Astrocyte of the spinal cord (primary cell): ENCODE measurements around the gene CTXN1.

Source experiments
- DNase-seq: peaks from one replicate; pipeline ENCODE4 v3.0.0; 2011; ENCODE audit warnings: low read depth, low spot score
- H3K4me3 ChIP-seq: 2 replicates; pipeline ENCODE4 v1.5.1; 2011; ENCODE audit warnings: low read depth, mild to moderate bottlenecking, low read length, moderate library complexity
- in situ Hi-C: cut with HindIII; loops from 2 replicates; pipeline ENCODE4 v1.10.0; 2017; ENCODE audit warnings: low sequenced_read_pairs
- TF ChIP-seq, protein P1 (sequence below): IDR thresholded peaks from 2 replicates; pipeline ENCODE4 v1.5.1; 2012; ENCODE audit warnings: low read depth, mild to moderate bottlenecking, low read length, inconsistent platforms

Gene CTXN1

GRCh38 chr19:7887408-7888144, 38.4 kb downstream of the CTXN1 start:
- in situ Hi-C loops, result no loop called here
- TF ChIP-seq, protein P1, sequence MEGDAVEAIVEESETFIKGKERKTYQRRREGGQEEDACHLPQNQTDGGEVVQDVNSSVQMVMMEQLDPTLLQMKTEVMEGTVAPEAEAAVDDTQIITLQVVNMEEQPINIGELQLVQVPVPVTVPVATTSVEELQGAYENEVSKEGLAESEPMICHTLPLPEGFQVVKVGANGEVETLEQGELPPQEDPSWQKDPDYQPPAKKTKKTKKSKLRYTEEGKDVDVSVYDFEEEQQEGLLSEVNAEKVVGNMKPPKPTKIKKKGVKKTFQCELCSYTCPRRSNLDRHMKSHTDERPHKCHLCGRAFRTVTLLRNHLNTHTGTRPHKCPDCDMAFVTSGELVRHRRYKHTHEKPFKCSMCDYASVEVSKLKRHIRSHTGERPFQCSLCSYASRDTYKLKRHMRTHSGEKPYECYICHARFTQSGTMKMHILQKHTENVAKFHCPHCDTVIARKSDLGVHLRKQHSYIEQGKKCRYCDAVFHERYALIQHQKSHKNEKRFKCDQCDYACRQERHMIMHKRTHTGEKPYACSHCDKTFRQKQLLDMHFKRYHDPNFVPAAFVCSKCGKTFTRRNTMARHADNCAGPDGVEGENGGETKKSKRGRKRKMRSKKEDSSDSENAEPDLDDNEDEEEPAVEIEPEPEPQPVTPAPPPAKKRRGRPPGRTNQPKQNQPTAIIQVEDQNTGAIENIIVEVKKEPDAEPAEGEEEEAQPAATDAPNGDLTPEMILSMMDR, result no peak
- H3K4me3 ChIP-seq, result no peak overlapping the region
- DNase-seq, result no peak

- in situ Hi-C loops, result no loop called here
- H3K4me3 ChIP-seq, result no peak overlapping the region
- TF ChIP-seq, protein P1, result no peak
- DNase-seq, result no peak
Measured at GRCh38 chr19:7885818-7886217, 40.1 kb downstream of the CTXN1 start.

DNA sequence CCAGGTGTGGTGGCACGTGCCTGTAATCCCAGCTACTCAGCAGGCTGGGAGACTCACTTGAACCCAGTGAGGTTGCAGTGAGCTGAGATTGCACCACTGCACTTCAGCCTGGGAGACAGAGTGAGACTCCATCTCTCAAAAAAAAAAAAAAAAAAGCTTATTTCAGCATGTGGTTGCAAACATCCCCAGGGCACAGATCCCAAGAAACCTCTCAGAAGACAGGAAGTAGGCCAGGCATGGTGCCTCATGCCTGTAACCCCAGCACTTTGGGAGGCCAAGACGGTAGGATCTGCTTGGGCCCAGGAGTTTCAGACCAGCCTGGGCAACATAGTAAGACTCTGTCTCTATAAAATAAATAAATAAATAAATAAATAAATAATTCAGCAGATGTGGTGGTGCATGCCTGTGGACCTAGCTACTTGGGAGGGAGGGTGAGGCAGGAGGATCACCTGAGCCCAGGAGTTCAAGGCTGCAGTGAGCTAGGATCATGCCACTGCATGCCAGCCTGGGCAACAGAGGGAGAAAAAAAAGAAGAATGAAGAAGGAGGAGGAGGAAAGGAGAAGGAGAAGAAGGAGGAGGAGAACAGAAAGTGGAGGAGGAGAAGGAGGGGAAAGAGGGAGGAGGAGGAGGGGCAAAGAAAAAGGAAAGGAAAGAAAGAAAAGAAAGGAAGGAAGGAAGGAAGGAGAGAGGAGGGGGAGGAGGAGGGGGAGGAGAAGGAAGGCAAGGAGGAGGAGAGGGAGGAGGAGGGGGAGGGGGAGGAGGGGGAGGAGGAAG, 42.0 kb downstream of the CTXN1 start:
- no peak overlapping the region for H3K4me3 ChIP-seq
- in situ Hi-C loops, result no loop called here
- DNase-seq, result no peak
- TF ChIP-seq, protein P1, result no peak

DNA sequence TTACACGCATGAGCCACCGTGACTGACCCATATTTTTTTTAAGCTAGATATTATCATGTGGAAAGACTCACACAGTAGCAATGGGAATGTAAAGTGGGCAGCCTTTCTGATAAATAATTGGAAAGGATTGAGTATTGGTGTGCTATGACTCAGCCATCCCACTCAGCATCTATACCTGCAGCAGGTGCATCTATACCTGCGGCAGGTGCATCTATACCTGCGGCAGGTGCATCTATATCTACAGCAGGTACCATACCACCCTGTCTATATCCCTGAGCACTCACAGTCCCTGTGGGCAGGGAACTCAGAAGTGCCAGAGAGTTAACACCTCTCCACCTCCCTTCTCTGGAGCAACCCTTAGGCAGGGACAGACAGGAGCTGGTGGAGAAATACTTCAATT, 42.8 kb downstream of the CTXN1 start:
- TF ChIP-seq, protein P1, result no peak
- no peak for DNase-seq
- in situ Hi-C loops, result no loop called here
- H3K4me3 ChIP-seq, result no peak overlapping the region

GRCh38 chr19:7881910-7882309, 44.0 kb downstream of the CTXN1 start:
- no peak for DNase-seq
- TF ChIP-seq, protein P1, result no peak
- in situ Hi-C loops, result no loop called here
- no peak overlapping the region for H3K4me3 ChIP-seq

- DNase-seq, result no peak
- TF ChIP-seq, protein P1, result no peak
- no peak overlapping the region for H3K4me3 ChIP-seq
- in situ Hi-C loops, result no loop called here
Measured at GRCh38 chr19:7879836-7880235, 46.1 kb downstream of the CTXN1 start.
